Hepatocyte (in vitro differentiated cells): Measurements from ENCODE around the gene NFIX. TPM values are rescaled to one million over a fixed set of nuclear protein-coding genes. Genes with fewer than 3 reads are reported as not detected.

Experiments used
- DNase-seq: peaks from one replicate; pipeline ENCODE4 v3.0.0-alpha.2; 2016; ENCODE audit warnings: low spot score
- H2AFZ ChIP-seq: fragments of 200-600 bp; sonication (generic); 2 replicates; pipeline ENCODE4 v1.6.0; 2016; ENCODE audit warnings: antibody characterized with exemption, mild to moderate bottlenecking
- H3K27ac ChIP-seq: fragments of 200-600 bp; sonication (generic); 2 replicates; pipeline ENCODE4 v1.5.1; 2016; ENCODE audit warnings: mild to moderate bottlenecking
- H3K27me3 ChIP-seq: fragments of 200-600 bp; sonication (generic); 2 replicates; pipeline ENCODE4 v1.6.1; 2016
- H3K36me3 ChIP-seq: fragments of 200-600 bp; sonication (generic); replicated peaks from 2 replicates; pipeline ENCODE4 v1.5.1; 2016; ENCODE audit warnings: low read depth; ENCODE audit not compliant: insufficient read depth
- H3K4me1 ChIP-seq: fragments of 200-600 bp; sonication (generic); 2 replicates; pipeline ENCODE4 v1.5.1; 2016; ENCODE audit warnings: mild to moderate bottlenecking, moderate library complexity; ENCODE audit not compliant: insufficient read depth
- H3K4me2 ChIP-seq: fragments of 200-600 bp; sonication (generic); 2 replicates; pipeline ENCODE4 v1.6.0; 2016
- H3K4me3 ChIP-seq: fragments of 200-600 bp; sonication (generic); 2 replicates; pipeline ENCODE4 v1.5.1; 2016; ENCODE audit warnings: mild to moderate bottlenecking
- H3K79me2 ChIP-seq: fragments of 200-600 bp; sonication (generic); 2 replicates; pipeline ENCODE4 v1.6.0; 2017; ENCODE audit warnings: mild to moderate bottlenecking
- H3K9me2 ChIP-seq: fragments of 200-600 bp; sonication (generic); replicated peaks from 2 replicates; pipeline ENCODE4 v1.6.0; 2017; ENCODE audit warnings: mild to moderate bottlenecking; ENCODE audit not compliant: insufficient read depth
- H3K9me3 ChIP-seq: fragments of 200-600 bp; sonication (generic); 2 replicates; pipeline ENCODE4 v1.5.1; 2016; ENCODE audit warnings: low read depth, mild to moderate bottlenecking
- H4K20me1 ChIP-seq: fragments of 200-600 bp; sonication (generic); 2 replicates; pipeline ENCODE4 v1.6.0; 2016; ENCODE audit warnings: mild to moderate bottlenecking; ENCODE audit not compliant: insufficient read depth, poor library complexity, severe bottlenecking
- CTCF ChIP-seq: fragments of 200-600 bp; sonication (generic); IDR thresholded peaks from 2 replicates; pipeline ENCODE4 v1.5.1; 2016; ENCODE audit warnings: antibody characterized with exemption, mild to moderate bottlenecking; ENCODE audit not compliant: poor library complexity
- EZH2 ChIP-seq: fragments of 200-600 bp; sonication (generic); IDR thresholded peaks from 2 replicates; pipeline ENCODE4 v1.6.1; 2016; ENCODE audit warnings: antibody characterized with exemption, mild to moderate bottlenecking, borderline replicate concordance
- EZH2phosphoT487 ChIP-seq: fragments of 200-600 bp; sonication (generic); IDR thresholded peaks from one replicate; pipeline ENCODE4 v1.6.1; 2018; ENCODE audit warnings: antibody characterized with exemption, mild to moderate bottlenecking, low read depth, moderate library complexity; ENCODE audit not compliant: unreplicated experiment, severe bottlenecking
- WGBS: methylation state at CpG from one replicate; pipeline ENCODE4 v1.1.6; 2016; ENCODE audit warnings: low lambda C conversion rate; ENCODE audit errors: missing lambda C conversion rate; 5-methylcytosine and 5-hydroxymethylcytosine counted together
- polyA plus RNA-seq: library from polyadenylated mRNA; unstranded; fragments of >200 nt; fragmentation: Nextera tagmentation; extraction: Ambion mirVana; gene quantifications from 2 replicates; pipeline ENCODE4 v1.2.1, GENCODE V29; 2016
- total RNA-seq: library from RNA; depleted of rRNA; stranded (reverse); fragments of >200 nt; gene quantifications from 2 replicates; pipeline ENCODE4 v1.2.3, GENCODE V29; 2014

The NFIX gene
- total and polyA plus RNA-seq, 2 experiments from 2014 or later = 10.2 to 12.8 TPM

- Histone ChIP-seq H4K20me1 (peaks cover 6% of the 10 kb centered on the region), H3K9me2 (no peaks in the 10 kb centered on the region), H3K9me3 (no peaks in the 10 kb centered on the region), H3K79me2 (peaks cover 3% of the 10 kb centered on the region), H3K4me3 (no peak overlapping the region), H3K4me2 (no peak overlapping the region), H3K27ac (no peak overlapping the region), H3K27me3 (peaks cover 16% of the 10 kb centered on the region), H2AFZ (no peak overlapping the region), H3K36me3 (no peaks in the 10 kb centered on the region), H3K4me1 (peaks cover 29% of the 10 kb centered on the region)
- no peak for TF ChIP-seq EZH2phosphoT487
- TF ChIP-seq EZH2 = no peak
- no peak for TF ChIP-seq CTCF
- no peak for DNase-seq
- WGBS = 84% methylated on average over 15 of the region's 15 CpGs
Observed at GRCh38 chr19:13040232-13040947, 45.1 kb downstream of the NFIX start.

GRCh38 chr19:13040948-13041292 is 45.6 kb downstream of the NFIX start:
- Histone ChIP-seq H3K4me3 (no peak overlapping the region), H3K27ac (no peak overlapping the region), H3K4me1 (peaks cover 29% of the 10 kb centered on the region), H3K4me2 (no peak overlapping the region), H3K79me2 (peaks cover 3% of the 10 kb centered on the region), H2AFZ (no peak overlapping the region), H3K36me3 (no peaks in the 10 kb centered on the region), H3K27me3 (peaks cover 16% of the 10 kb centered on the region), H4K20me1 (peaks cover 6% of the 10 kb centered on the region), H3K9me3 (no peaks in the 10 kb centered on the region), H3K9me2 (no peaks in the 10 kb centered on the region)
- DNase-seq = no peak
- no peak for TF ChIP-seq EZH2
- TF ChIP-seq EZH2phosphoT487 = no peak
- TF ChIP-seq CTCF = no peak
- 76% methylated on average over 4 of the region's 4 CpGs for WGBS

- TF ChIP-seq EZH2phosphoT487 (no peak), CTCF (no peak)
- no peak overlapping the region for H3K4me3 ChIP-seq
- peaks cover 25% of the 10 kb centered on the region for H3K27me3 ChIP-seq
- no peaks in the 10 kb centered on the region for H3K9me3 ChIP-seq
- H3K36me3 ChIP-seq = no peaks in the 10 kb centered on the region
- H3K9me2 ChIP-seq = no peaks in the 10 kb centered on the region
- no peaks in the 10 kb centered on the region for H3K79me2 ChIP-seq
- H3K4me2 ChIP-seq = no peak overlapping the region
- no peak overlapping the region for H2AFZ ChIP-seq
- H3K4me1 ChIP-seq = peaks cover 13% of the 10 kb centered on the region
- H4K20me1 ChIP-seq = peaks cover 6% of the 10 kb centered on the region
- no peak overlapping the region for H3K27ac ChIP-seq
- WGBS = 80% methylated on average over 9 of the region's 9 CpGs
- no peak for DNase-seq
Observed at GRCh38 chr19:13042443-13043130, 47.3 kb downstream of the NFIX start.
